ENCODE data around the gene CAPN3.

GRCh38 chr15:42319206-42319605 lies 40.1 kb upstream of the CAPN3 start:
- TF ChIP-seq RNF2 (IDR thresholded peaks at IDR 0.05; ENCODE audit: borderline replicate concordance, low read depth) (no peak), CEBPB (IDR thresholded peaks at IDR 0.05) (no peak)
- TF ChIP-seq, protein P1, sequence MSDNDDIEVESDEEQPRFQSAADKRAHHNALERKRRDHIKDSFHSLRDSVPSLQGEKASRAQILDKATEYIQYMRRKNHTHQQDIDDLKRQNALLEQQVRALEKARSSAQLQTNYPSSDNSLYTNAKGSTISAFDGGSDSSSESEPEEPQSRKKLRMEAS (IDR thresholded peaks at IDR 0.05), result no peak
- TF ChIP-seq, protein P2, sequence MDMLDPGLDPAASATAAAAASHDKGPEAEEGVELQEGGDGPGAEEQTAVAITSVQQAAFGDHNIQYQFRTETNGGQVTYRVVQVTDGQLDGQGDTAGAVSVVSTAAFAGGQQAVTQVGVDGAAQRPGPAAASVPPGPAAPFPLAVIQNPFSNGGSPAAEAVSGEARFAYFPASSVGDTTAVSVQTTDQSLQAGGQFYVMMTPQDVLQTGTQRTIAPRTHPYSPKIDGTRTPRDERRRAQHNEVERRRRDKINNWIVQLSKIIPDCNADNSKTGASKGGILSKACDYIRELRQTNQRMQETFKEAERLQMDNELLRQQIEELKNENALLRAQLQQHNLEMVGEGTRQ (IDR thresholded peaks at IDR 0.05), result no peak
